GM12873 (cell line): Measurements from ENCODE around the gene EPO.

Source experiments
- TF ChIP-seq, protein P1 (sequence below): IDR thresholded peaks from 2 replicates; pipeline ENCODE4 v1.5.1; 2012; ENCODE audit warnings: low read depth, mild to moderate bottlenecking, moderate library complexity, low read length, control low read depth; ENCODE audit not compliant: insufficient read depth; ENCODE audit errors: missing control alignments

EPO gene

DNA sequence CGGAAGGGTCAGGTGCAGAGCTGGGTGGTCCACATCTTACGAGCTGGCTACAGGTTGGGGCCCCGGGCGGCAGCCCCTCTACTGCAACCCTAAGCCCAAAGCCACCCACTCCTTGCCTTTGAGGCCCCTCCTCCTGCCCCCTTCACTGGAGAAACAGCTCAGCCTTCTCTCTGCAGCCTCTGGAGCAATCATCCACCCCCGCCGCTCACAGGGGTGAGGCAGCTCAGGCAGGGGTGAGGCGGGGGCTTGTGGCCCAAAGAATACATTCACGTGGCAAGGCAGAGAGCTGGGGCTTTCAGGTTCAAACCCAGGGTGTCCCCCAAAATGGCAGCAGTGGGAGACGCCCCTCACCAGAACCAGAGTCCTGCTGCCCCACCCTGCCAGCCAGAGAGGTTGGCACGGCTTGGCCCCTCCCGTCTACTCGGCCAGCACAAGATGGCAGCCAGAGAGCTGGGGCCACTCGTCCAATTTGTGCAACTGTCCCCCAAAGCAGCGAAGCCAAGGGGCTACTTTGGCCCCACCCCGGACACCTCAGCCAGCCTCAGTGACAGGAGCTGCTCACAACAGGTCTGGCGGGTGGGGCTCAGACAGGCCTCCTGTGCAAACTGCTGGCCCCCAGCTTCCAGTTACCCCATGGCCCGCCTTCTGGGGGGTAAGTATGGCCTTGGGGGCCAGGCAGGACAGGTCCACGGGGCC is 39.5 kb upstream of the EPO start:
- TF ChIP-seq, protein P1, sequence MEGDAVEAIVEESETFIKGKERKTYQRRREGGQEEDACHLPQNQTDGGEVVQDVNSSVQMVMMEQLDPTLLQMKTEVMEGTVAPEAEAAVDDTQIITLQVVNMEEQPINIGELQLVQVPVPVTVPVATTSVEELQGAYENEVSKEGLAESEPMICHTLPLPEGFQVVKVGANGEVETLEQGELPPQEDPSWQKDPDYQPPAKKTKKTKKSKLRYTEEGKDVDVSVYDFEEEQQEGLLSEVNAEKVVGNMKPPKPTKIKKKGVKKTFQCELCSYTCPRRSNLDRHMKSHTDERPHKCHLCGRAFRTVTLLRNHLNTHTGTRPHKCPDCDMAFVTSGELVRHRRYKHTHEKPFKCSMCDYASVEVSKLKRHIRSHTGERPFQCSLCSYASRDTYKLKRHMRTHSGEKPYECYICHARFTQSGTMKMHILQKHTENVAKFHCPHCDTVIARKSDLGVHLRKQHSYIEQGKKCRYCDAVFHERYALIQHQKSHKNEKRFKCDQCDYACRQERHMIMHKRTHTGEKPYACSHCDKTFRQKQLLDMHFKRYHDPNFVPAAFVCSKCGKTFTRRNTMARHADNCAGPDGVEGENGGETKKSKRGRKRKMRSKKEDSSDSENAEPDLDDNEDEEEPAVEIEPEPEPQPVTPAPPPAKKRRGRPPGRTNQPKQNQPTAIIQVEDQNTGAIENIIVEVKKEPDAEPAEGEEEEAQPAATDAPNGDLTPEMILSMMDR: no peak

DNA sequence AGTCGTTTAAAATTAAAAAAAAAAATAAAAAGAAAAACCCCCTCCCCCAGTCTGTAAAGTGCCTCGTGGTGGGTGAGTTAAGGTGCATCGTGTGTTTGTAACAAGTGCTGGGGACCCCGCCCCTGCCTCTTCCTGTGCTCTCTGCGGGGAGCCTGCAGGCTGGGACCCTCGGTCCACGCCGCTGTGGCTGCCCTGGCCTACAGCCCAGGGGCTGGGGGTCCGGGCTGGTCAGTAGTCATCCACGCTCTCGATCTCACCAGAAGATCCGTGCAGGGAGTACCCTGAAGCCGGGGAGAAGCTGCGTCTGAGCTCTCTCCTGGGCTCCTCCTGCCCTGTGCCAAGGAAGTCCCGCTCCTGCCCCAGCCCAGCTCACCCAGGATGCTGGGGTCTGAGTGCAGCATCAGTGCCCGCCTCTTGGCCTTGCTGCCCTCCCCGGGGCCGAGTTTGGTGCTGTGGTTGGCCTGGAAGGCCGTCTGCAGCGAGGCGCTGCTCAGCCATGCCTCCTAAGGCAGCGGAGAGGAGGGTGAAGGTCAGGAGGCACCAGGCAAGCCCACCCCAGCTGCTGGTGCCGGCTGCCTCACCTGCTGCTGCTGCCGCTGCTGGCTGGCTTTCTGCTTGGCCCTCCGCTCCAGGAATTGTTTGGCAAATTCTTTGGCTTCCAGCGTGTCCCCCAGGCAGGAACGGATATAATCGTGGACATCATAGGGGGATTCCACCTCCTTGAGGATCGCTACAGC is 38.6 kb upstream of the EPO start:
- TF ChIP-seq, protein P1: no peak

- TF ChIP-seq, protein P1: no peak
These were observed 38.0 kb upstream of the EPO start for GRCh38 chr7:100682228-100682741.

DNA sequence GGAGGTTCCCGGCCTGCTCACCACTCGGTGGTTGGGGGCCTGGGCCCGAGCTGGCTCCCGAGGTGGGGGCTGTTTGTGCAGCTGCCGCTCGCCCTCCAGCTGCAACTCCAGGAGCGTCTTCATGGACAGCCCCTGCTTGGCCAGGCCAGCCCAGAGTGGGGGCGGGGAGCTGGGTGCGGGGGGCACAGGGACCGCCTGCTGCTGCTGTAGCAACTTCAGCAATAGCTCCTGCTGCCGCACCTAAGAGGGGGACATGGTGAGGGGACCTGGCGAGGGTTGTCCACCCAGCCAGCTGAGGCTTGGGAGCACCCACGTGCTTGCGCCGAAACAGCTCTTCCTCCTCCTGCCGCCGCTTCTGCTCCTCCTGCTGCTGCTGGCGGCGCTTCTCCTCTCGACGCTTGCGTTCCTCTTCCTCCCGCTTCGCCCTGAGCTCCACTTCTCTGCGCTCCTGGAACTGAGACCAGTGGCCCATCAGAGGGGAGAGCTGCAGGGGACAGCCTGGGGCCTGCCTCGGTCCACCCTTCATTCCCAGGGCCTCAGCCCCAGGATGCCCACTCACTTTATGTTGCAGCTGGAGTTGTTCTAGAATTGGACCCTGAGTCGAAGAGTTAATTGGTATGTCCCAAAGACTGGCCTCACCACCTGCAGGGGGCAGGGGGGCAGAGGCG is 37.1 kb upstream of the EPO start:
- TF ChIP-seq, protein P1: no peak

DNA sequence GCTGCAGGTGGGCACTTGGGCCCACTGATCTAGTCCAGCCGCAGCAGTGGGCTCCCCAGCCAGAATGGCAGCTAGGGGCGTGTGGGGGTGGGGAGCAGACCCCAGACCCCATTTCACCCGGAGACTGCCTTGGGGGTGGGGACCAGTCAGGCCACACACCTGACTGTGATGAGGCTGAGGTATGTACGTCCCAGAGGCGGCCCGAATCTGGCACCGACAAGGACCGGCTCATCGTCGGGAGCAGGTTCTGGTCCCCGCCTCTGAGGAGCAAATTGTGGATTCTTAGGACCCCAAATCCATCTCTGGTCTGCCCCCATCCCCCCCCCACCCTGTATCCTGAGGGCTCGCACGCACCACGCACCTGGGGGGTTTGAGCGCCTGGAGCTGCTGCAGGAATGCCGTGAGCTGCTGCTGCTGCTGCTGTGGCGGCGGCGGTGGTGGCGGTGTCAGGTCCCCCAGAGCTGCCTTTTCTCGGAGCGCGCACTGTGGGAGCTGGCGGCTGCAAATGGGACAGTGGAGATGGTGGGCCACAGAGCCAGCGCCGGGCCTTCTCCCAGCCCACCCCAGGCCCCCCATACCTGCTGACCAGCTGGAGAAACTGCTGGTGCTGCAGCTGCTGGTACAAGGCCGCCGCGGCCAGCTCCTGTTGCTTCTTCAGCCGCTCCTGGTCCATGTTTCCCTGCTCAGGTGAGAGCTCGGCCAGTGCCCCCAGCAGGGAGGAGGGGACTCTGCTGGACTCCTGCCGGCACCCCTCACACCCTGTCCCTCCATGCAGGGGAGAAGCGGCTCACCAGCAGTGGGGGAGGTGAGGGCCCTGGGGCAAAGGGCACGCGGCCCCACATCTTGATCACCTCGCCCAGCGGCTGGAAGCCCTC is 36.4 kb upstream of the EPO start:
- TF ChIP-seq, protein P1: no peak

- TF ChIP-seq, protein P1: no peak
These were observed 35.7 kb upstream of the EPO start for GRCh38 chr7:100684534-100685042.
